HG03045 (cell line): ENCODE results near the gene CALCOCO1.
"Not testable (repeated sequence)": the region's sequence is repeated elsewhere in the genome, so short reads cannot be mapped to it uniquely, and the experiment has no call there.

Source experiments
- ATAC-seq: cut with Tn5 transposase; IDR thresholded peaks from one replicate; pipeline ENCODE4 v1.9.1; 2021; ENCODE audit warnings: mild to moderate bottlenecking, moderate library complexity; ENCODE audit not compliant: unreplicated experiment

Gene CALCOCO1

GRCh38 chr12:53727310-53728041 lies at the start of gene CALCOCO1:
TSS of gene CALCOCO1 (minus strand) at chr12:53727452. CDS start at chr12:53725242, 2,210 bp downstream.
- ATAC-seq, result peak; percentile 99

GRCh38 chr12:53776872-53777271 lies 49.6 kb upstream of the CALCOCO1 start:
- ATAC-seq, result no peak

- ATAC-seq, result no peak
Observed at GRCh38 chr12:53775478-53776145, 48.4 kb upstream of the CALCOCO1 start.

GRCh38 chr12:53770281-53770680 lies 43.0 kb upstream of the CALCOCO1 start:
- ATAC-seq, result no peak

DNA sequence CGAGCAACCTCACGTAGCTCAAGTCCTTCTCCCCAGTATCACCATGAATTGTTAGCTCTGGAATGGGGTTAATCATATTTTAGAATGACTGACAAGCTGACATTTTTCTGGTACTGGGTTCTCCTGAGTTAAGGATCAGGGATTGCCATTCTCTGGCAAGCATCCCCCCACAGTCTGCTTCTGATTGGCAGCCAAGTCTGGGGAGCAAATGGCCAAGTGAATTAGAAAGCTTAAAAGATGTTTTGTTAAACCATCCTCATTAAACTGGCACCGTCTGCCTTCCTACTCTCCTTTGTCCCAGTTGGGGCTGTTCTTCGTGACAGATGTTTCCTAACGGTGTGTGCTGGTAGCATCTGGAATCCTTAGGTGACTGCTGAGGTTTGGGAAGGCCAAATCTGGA lies 41.7 kb upstream of the CALCOCO1 start:
- ATAC-seq, result no peak

- ATAC-seq, result no peak
Observed at GRCh38 chr12:53766881-53767280, 39.6 kb upstream of the CALCOCO1 start.

DNA sequence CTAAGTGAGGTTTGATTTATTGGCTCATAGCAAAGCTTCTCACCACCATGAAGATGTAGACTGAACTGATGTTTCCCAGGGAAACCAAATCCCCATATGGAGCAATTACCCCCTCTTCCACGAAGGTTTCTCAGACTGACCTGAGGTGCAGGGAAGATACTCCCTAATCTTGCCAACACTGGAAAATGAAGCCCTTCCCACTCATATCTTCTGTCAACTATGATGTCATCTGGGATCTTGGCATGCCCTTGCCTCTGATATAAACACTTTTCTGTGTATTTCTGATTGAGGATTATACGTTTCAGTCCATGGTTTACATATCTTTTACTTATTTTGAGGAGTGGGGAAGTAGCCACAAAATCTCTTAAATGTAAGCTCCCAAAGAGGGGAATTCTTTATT lies 38.6 kb upstream of the CALCOCO1 start:
- ATAC-seq, result no peak

- no peak for ATAC-seq
Observed at GRCh38 chr12:53764615-53765014, 37.4 kb upstream of the CALCOCO1 start.

- ATAC-seq, result not testable (repeated sequence)
Observed at GRCh38 chr12:53762793-53763192, 35.5 kb upstream of the CALCOCO1 start.

GRCh38 chr12:53761306-53761705 lies 34.1 kb upstream of the CALCOCO1 start:
- no peak for ATAC-seq

DNA sequence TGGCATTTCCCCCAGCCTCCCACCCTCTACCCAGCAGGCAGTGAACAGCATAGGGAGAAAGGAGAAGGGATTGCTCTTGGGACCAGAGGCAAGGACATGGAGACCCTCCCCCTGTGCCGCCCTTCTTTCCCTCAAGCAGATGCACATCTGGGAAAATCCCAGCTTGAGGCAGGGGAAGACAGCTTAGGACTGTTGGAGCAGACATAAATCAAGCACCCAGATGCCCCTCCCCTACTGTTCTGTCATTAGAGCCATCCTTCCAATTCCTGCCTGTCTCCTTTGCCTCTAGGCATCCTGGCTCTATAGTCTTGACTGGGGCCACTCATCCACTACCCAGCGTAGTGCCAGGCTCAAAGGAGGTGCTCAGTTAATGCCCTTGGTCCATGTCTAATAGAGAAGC lies 32.0 kb upstream of the CALCOCO1 start:
- ATAC-seq, result no peak

DNA sequence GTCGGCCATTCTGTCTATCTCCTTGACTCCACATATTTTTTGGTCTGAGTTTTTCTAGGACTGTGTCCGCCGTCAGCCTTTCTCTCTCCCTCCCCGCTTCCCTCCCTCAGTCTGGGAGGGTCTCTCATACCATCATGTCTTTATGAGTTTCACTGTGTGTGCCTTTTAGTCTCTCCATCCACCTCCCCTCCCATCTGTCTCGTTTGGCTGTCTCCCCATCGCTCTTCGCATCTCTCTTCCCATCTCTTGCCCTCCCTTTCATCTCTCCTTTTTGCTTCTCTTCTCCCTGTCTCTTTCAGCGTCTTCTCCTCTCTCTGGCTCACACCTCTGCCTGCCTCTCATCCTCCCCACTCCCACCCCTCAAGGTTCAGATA lies 31.5 kb upstream of the CALCOCO1 start:
- ATAC-seq, result no peak

DNA sequence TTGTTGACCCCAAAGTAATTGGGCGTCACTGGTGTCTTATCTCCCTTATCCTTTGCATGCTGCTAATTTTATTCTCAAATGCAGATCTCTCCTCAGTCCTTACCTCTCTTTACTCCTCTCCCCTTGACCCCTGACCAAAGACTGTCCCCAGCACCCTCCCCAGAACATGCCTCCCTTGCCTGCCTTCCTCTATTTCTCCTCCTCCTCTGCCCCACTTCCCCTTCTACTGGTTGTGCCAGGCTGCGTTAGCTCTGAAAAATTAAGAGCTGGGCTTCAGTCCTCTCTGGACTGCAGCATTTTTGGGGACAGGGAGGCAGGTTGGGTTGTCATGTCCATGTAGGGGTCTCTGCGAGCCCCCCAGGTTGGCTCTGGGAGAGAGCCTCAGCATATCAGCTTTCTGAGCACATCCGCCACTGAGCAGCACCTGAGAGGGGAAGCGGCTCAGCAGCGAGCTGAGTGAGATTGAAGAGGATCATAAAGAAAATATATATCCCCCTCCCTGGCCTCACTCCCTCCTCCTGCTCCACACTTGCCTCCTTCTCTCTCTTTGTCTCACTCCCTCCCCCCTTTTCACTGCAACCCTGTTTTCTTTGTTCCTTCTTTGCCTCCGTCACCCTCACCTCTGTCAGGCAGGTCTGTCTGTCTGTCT lies 31.0 kb upstream of the CALCOCO1 start:
- ATAC-seq, result no peak

GRCh38 chr12:53757101-53757770 lies 30.0 kb upstream of the CALCOCO1 start:
- peak; percentile 82 for ATAC-seq

DNA sequence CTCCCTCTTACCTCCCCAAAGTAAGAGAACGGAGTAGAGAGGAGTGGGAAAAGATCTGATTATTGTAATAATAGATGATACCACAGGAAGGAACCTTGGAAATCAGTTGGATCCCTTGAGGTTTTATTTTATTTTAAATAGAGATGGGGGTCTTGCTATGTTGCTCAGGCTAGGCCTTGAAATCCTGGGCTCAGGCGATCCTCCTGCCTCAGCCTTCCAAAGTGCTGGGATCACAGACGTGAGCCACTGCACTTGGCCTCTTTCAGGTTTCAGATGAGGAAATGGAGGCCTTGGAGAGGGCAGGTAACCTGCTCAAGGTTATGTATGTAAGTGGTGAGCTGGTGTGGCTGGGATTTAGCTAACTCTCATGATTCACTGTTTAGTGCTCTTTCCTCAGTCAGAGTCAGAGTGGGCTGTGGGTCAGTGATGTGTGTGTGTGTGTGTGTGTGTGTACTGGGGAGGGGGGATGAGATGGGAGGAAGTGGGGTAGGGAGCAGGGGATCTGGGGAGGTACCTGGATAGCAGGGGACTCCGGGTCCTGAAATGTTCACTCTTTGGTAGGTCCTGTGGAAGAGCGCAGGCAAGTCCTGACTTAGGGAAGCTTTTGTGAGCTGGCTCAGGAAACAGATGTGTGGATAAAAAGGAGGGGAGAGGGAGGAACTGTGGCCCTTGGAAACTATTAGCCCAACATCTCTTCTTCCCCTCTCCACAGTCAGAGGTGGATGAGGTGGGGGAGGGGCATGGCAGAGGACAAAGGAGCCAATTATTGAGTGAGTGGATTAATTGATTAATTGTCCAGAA lies 29.2 kb upstream of the CALCOCO1 start:
- ATAC-seq, result no peak

- no peak for ATAC-seq
Observed at GRCh38 chr12:53755893-53756292, 28.6 kb upstream of the CALCOCO1 start.

DNA sequence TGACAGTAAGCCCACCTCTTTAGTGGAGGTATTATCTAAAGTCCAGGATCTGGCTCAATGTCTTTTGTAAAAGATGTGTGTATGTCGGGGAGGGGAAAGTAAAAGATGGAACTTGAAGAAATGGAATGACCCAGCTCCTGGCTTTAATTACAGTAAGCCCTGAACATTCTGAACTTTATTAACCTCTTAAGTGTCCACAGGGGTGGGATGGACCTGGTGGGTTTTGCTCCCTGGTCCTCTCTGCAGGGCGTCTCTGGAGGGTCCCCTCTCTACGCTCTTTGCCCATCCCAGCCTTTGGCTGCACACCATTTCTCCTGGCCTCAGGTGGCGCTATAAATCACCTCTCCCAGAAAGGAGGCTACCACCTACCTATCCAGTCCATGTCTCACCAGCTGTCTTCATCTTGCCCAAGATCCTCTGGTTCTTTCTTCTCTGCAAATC lies 28.2 kb upstream of the CALCOCO1 start:
- no peak for ATAC-seq

GRCh38 chr12:53754633-53755264 lies 27.5 kb upstream of the CALCOCO1 start:
- no peak for ATAC-seq

- ATAC-seq, result no peak
Observed at GRCh38 chr12:53754188-53754585, 26.9 kb upstream of the CALCOCO1 start.

- no peak for ATAC-seq
Observed at GRCh38 chr12:53752621-53753020, 25.4 kb upstream of the CALCOCO1 start.
